Neural cell (in vitro differentiated cells): ENCODE data around the gene EIF4H. TPM values are rescaled to one million over a fixed set of nuclear protein-coding genes. Genes with fewer than 3 reads are reported as not detected.
"Not testable (repeated sequence)": the region's sequence is repeated elsewhere in the genome, so short reads cannot be mapped to it uniquely, and the experiment has no call there.

Experiments
- H2AFZ ChIP-seq: fragments of 200-600, 300-800 bp; sonication (generic), shearing (Covaris generic); 2 replicates; pipeline ENCODE4 v1.6.0; 2014; ENCODE audit warnings: low read depth, mild to moderate bottlenecking, antibody characterized with exemption, low read length, moderate library complexity
- H3F3A ChIP-seq: fragments of 200-600 bp; shearing (Covaris generic); 2 replicates; pipeline ENCODE4 v1.6.1; 2016; ENCODE audit warnings: mild to moderate bottlenecking, moderate library complexity, mixed read lengths, antibody characterized with exemption, low read length; ENCODE audit not compliant: insufficient read depth, poor library complexity, severe bottlenecking
- H3K27ac ChIP-seq: fragments of 200-600, 300-800 bp; sonication (generic), shearing (Covaris generic); 2 replicates; pipeline ENCODE4 v1.5.1; 2014; ENCODE audit warnings: mild to moderate bottlenecking, low read length, moderate library complexity
- H3K27me3 ChIP-seq: fragments of 300-800, 200-600 bp; sonication (generic), shearing (Covaris generic); 2 replicates; pipeline ENCODE4 v1.6.0; 2014; ENCODE audit warnings: mild to moderate bottlenecking, low read depth, low read length, moderate library complexity; ENCODE audit not compliant: insufficient read depth
- H3K36me3 ChIP-seq: fragments of 300-800, 200-600 bp; sonication (generic), shearing (Covaris generic); 2 replicates; pipeline ENCODE4 v1.5.1; 2014; ENCODE audit warnings: mild to moderate bottlenecking, antibody characterized with exemption, low read length, moderate library complexity; ENCODE audit not compliant: insufficient read depth
- H3K4me2 ChIP-seq: fragments of 300-800, 200-600 bp; sonication (generic), shearing (Covaris generic); 2 replicates; pipeline ENCODE4 v1.6.0; 2014; ENCODE audit warnings: mild to moderate bottlenecking, low read length
- H3K4me3 ChIP-seq: fragments of 300-800, 200-600 bp; sonication (generic), shearing (Covaris generic); 2 replicates; pipeline ENCODE4 v1.5.1; 2014; ENCODE audit warnings: mild to moderate bottlenecking, low read length, moderate library complexity
- H3K79me2 ChIP-seq: fragments of 200-600 bp; shearing (Covaris generic); replicated peaks from 2 replicates; pipeline ENCODE4 v1.6.0; 2014; ENCODE audit warnings: mild to moderate bottlenecking, low read length, moderate library complexity; ENCODE audit not compliant: insufficient read depth
- H3K9ac ChIP-seq: fragments of 300-800, 200-600 bp; sonication (generic), shearing (Covaris generic); 2 replicates; pipeline ENCODE4 v1.6.1; 2016; ENCODE audit warnings: mild to moderate bottlenecking, low read length, mixed read lengths
- H3K9me2 ChIP-seq: fragments of 200-600 bp; shearing (Covaris generic); 2 replicates; pipeline ENCODE4 v1.6.1; 2016; ENCODE audit warnings: mild to moderate bottlenecking, low read length, mixed read lengths; ENCODE audit not compliant: insufficient read depth
- H3K9me3 ChIP-seq: fragments of 200-600, 300-800 bp; sonication (generic), shearing (Covaris generic); 2 replicates; pipeline ENCODE4 v1.6.1; 2016; ENCODE audit warnings: mild to moderate bottlenecking, mixed run types, low read length, moderate library complexity, mixed read lengths
- H4K20me1 ChIP-seq: fragments of 200-600 bp; shearing (Covaris generic); 2 replicates; pipeline ENCODE4 v1.6.1; 2016; ENCODE audit warnings: mild to moderate bottlenecking, mixed run types; ENCODE audit not compliant: insufficient read depth
- CTCF ChIP-seq: fragments of 450-650 bp; IDR thresholded peaks from 2 replicates; pipeline ENCODE4 v1.5.1; 2014; ENCODE audit warnings: antibody characterized with exemption, mild to moderate bottlenecking, moderate library complexity; ENCODE audit not compliant: poor library complexity, severe bottlenecking
- EP300 ChIP-seq: fragments of 450-650 bp; conservative IDR thresholded peaks from 2 replicates; pipeline ENCODE4 v1.6.1; 2014; ENCODE audit warnings: antibody characterized with exemption, mild to moderate bottlenecking, moderate library complexity; ENCODE audit not compliant: poor library complexity, severe bottlenecking
- EZH2 ChIP-seq: fragments of 200-600, 300-800 bp; shearing (Covaris generic), sonication (generic); IDR thresholded peaks from 2 replicates; pipeline ENCODE4 v1.6.1; 2014; ENCODE audit warnings: antibody characterized with exemption, low read length, borderline replicate concordance, mild to moderate bottlenecking; ENCODE audit not compliant: insufficient read depth, poor library complexity, severe bottlenecking
- MXI1 ChIP-seq: fragments of 450-650 bp; conservative IDR thresholded peaks from 2 replicates; pipeline ENCODE4 v1.6.1; 2014; ENCODE audit warnings: antibody characterized with exemption, mild to moderate bottlenecking; ENCODE audit not compliant: poor library complexity, severe bottlenecking
- POLR2AphosphoS5 ChIP-seq: IDR thresholded peaks from 2 replicates; pipeline ENCODE4 v1.6.1; 2012
- RAD21 ChIP-seq: fragments of 450-650 bp; conservative IDR thresholded peaks from 2 replicates; pipeline ENCODE4 v1.6.1; 2014; ENCODE audit warnings: antibody characterized with exemption, mild to moderate bottlenecking, moderate library complexity
- SMC3 ChIP-seq: fragments of 450-650 bp; conservative IDR thresholded peaks from 2 replicates; pipeline ENCODE4 v1.6.1; 2014; ENCODE audit warnings: antibody characterized with exemption, mild to moderate bottlenecking, moderate library complexity; ENCODE audit not compliant: poor library complexity
- TAF1 ChIP-seq: IDR thresholded peaks from 2 replicates; pipeline ENCODE4 v1.6.1; 2012; ENCODE audit warnings: low read depth
- polyA plus RNA-seq: library from polyadenylated mRNA; depleted of rRNA; stranded (reverse); fragments of >200 nt; gene quantifications from 2 replicates; pipeline ENCODE4 v1.2.3, GENCODE V29; 2014

The EIF4H gene
- polyA plus RNA-seq, 1 donor from 2014 or later, result 170 TPM

DNA sequence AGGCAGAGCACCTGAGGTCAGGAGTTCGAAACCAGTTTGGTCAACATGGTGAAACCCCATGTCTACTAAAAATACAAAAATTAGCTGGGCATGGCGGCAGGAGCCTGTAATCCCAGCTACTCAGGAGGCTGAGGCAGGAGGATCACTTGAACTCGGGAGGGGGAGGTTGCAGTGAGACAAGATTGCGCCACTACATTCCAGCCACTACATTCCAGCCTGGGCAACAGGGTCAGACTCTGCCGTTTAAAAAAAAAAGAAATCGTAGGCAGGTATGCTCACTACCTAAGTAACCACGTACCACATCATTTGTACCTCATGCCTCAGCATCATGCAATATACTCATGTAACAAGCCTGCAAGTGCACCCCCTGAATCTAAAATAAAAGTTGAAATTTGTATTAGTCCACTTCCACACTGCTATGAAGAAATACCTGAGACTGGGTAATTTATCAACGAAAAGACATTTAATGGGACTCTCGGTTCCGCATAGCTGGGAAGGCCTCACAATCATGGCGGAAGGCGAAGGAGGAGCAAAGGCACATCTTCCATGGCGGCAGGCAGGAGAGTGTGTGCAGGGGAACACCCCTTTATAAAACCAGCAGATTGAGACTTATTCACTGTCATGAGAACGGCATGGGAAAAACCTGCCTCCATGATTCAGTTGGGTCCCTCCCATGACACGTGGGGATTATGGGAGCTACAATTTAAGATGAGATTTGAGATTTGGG lies 8.1 kb upstream of the EIF4H start:
- no peaks in the 10 kb centered on the region for H3K9me2 ChIP-seq
- H3K79me2 ChIP-seq, result no peaks in the 10 kb centered on the region
- H2AFZ ChIP-seq, result no peak overlapping the region
- H3K27me3 ChIP-seq, result no peaks in the 10 kb centered on the region
- no peaks in the 10 kb centered on the region for H3F3A ChIP-seq
- no peak overlapping the region for H3K9ac ChIP-seq
- no peaks in the 10 kb centered on the region for H3K36me3 ChIP-seq
- H3K9me3 ChIP-seq, result no peaks in the 10 kb centered on the region
- H3K4me3 ChIP-seq, result no peak overlapping the region
- no peak overlapping the region for H3K27ac ChIP-seq
- H3K4me2 ChIP-seq, result no peak overlapping the region
- no peaks in the 10 kb centered on the region for H4K20me1 ChIP-seq
- TF ChIP-seq POLR2AphosphoS5, result no peak
- no peak for TF ChIP-seq EP300
- no peak for TF ChIP-seq EZH2

- not testable (repeated sequence) for H3K27ac ChIP-seq, H3K27me3 ChIP-seq, H3K4me2 ChIP-seq, H3K9ac ChIP-seq, H3F3A ChIP-seq, H3K4me3 ChIP-seq, H4K20me1 ChIP-seq, H2AFZ ChIP-seq, H3K9me2 ChIP-seq, H3K79me2 ChIP-seq, H3K36me3 ChIP-seq, H3K9me3 ChIP-seq
Measured at GRCh38 chr7:74167324-74167723, 6.8 kb upstream of the EIF4H start.

DNA sequence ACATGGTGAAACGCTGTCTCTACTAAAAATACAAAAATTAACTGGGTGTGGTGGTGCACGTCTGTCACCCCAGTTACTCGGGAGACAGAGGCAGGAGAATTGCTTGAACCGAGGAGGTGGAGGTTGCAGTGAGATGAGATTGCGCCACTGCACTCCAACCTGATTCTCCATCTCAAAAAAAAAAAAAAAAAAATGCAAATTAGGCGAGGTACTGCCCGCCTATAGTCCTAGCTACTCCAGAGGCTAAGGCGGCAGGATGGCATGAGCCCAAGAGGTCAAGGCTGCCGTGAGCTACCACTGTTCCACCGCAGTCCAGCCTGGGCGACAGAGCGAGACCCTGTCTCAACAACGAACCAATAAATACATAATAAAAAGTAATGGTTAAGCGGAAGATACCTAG lies 1.1 kb upstream of the EIF4H start:
- Histone ChIP-seq H3K4me2 (peak overlapping the region; percentile 85), H3K79me2 (peaks cover 36% of the 10 kb centered on the region), H3K36me3 (no peaks in the 10 kb centered on the region), H2AFZ (no peak overlapping the region), H3K27ac (peak overlapping the region; percentile 84), H3K9ac (peak overlapping the region; percentile 98), H3K4me3 (peak overlapping the region; percentile 98), H3K9me2 (no peaks in the 10 kb centered on the region), H3K27me3 (no peaks in the 10 kb centered on the region), H3F3A (no peaks in the 10 kb centered on the region), H4K20me1 (peaks cover 4% of the 10 kb centered on the region), H3K9me3 (no peaks in the 10 kb centered on the region)
- TF ChIP-seq CTCF (no peak), MXI1 (no peak), SMC3 (no peak), TAF1 (no peak), EP300 (no peak), POLR2AphosphoS5 (no peak), EZH2 (no peak), RAD21 (no peak)
